SU-DHL-6 (cell line): Measurements from ENCODE around the gene SDCCAG8.

ENCODE experiments used
- H2AFZ ChIP-seq: fragments of 200-600 bp; sonication (generic); 2 replicates; pipeline ENCODE4 v1.6.1; 2014; ENCODE audit warnings: low read depth, mild to moderate bottlenecking, moderate library complexity, mixed read lengths, antibody characterized with exemption, low read length; ENCODE audit not compliant: severe bottlenecking
- H3F3A ChIP-seq: fragments of 200-600 bp; shearing (Covaris generic); 2 replicates; pipeline ENCODE4 v1.6.0; 2016; ENCODE audit warnings: antibody characterized with exemption, mild to moderate bottlenecking; ENCODE audit not compliant: insufficient read depth
- H3K27ac ChIP-seq: fragments of 200-600 bp; sonication (generic); 2 replicates; pipeline ENCODE4 v1.5.1; 2016; ENCODE audit warnings: low read depth, mild to moderate bottlenecking, low read length, moderate library complexity, mixed read lengths
- H3K27me3 ChIP-seq: fragments of 200-600 bp; sonication (generic), shearing (Covaris generic); 2 replicates; pipeline ENCODE4 v1.6.0; 2014; ENCODE audit warnings: mild to moderate bottlenecking, low read length
- H3K36me3 ChIP-seq: fragments of 200-600 bp; sonication (generic); 2 replicates; pipeline ENCODE4 v1.6.1; 2014; ENCODE audit warnings: mild to moderate bottlenecking, low read length, mixed read lengths
- H3K4me2 ChIP-seq: fragments of 300-600, 200-600 bp; shearing (Covaris generic), sonication (generic); 2 replicates; pipeline ENCODE4 v1.6.0; 2014; ENCODE audit warnings: low read length, low read depth, mild to moderate bottlenecking; ENCODE audit not compliant: poor library complexity, severe bottlenecking
- H3K4me3 ChIP-seq: fragments of 200-600 bp; sonication (generic); 2 replicates; pipeline ENCODE4 v1.5.1; 2014; ENCODE audit warnings: antibody characterized with exemption, low read length, mild to moderate bottlenecking, mixed read lengths; ENCODE audit not compliant: insufficient read depth, poor library complexity, severe bottlenecking
- H3K79me2 ChIP-seq: fragments of 200-600 bp; sonication (generic); 2 replicates; pipeline ENCODE4 v1.6.1; 2014; ENCODE audit warnings: mild to moderate bottlenecking, low read length, moderate library complexity; ENCODE audit not compliant: insufficient read depth
- H3K9ac ChIP-seq: fragments of 200-600 bp; sonication (generic); 2 replicates; pipeline ENCODE4 v1.7.0; 2014; ENCODE audit warnings: mild to moderate bottlenecking, low read length
- H3K9me2 ChIP-seq: fragments of 200-600 bp; sonication (generic); replicated peaks from 2 replicates; pipeline ENCODE4 v1.6.1; 2014; ENCODE audit warnings: low read length; ENCODE audit not compliant: insufficient read depth
- H3K9me3 ChIP-seq: fragments of 200-600 bp; sonication (generic); 2 replicates; pipeline ENCODE4 v1.6.1; 2014; ENCODE audit warnings: low read length, mixed read lengths; ENCODE audit not compliant: insufficient read depth
- H4K20me1 ChIP-seq: fragments of 200-600 bp; sonication (generic); 2 replicates; pipeline ENCODE4 v1.6.1; 2014; ENCODE audit warnings: low read depth, mild to moderate bottlenecking, antibody characterized with exemption, low read length, moderate library complexity, mixed read lengths
- CTCF ChIP-seq: fragments of 200-600 bp; sonication (generic); IDR thresholded peaks from one replicate; pipeline ENCODE4 v1.5.1; 2017; ENCODE audit warnings: antibody characterized with exemption, mild to moderate bottlenecking, low read length, moderate library complexity; ENCODE audit not compliant: insufficient read depth, poor library complexity, severe bottlenecking
- EZH2phosphoT487 ChIP-seq: fragments of 200-600 bp; sonication (generic), shearing (Covaris generic); conservative IDR thresholded peaks from 2 replicates; pipeline ENCODE4 v1.6.1; 2018; ENCODE audit warnings: mild to moderate bottlenecking, antibody characterized with exemption, low read length, moderate library complexity, mixed read lengths

The SDCCAG8 gene

GRCh38 chr1:243455760-243456651 lies 200.2 kb downstream of the SDCCAG8 start:
- no peaks in the 10 kb centered on the region for H3K79me2 ChIP-seq
- no peak overlapping the region for H2AFZ ChIP-seq
- no peaks in the 10 kb centered on the region for H3F3A ChIP-seq
- no peak overlapping the region for H3K27ac ChIP-seq
- no peaks in the 10 kb centered on the region for H3K9me2 ChIP-seq
- no peak overlapping the region for H3K9ac ChIP-seq
- no peaks in the 10 kb centered on the region for H3K36me3 ChIP-seq
- H3K9me3 ChIP-seq: no peaks in the 10 kb centered on the region
- no peak overlapping the region for H3K4me3 ChIP-seq
- TF ChIP-seq CTCF (no peak), EZH2phosphoT487 (no peak)
- no peaks in the 10 kb centered on the region for H3K27me3 ChIP-seq
- no peaks in the 10 kb centered on the region for H4K20me1 ChIP-seq
- no peak overlapping the region for H3K4me2 ChIP-seq

- no peak overlapping the region for H3K4me3 ChIP-seq
- no peak overlapping the region for H2AFZ ChIP-seq
- H3F3A ChIP-seq: no peaks in the 10 kb centered on the region
- no peaks in the 10 kb centered on the region for H3K9me2 ChIP-seq
- no peak overlapping the region for H3K9ac ChIP-seq
- H3K27ac ChIP-seq: no peak overlapping the region
- no peaks in the 10 kb centered on the region for H3K36me3 ChIP-seq
- no peaks in the 10 kb centered on the region for H3K9me3 ChIP-seq
- no peaks in the 10 kb centered on the region for H4K20me1 ChIP-seq
- H3K4me2 ChIP-seq: no peak overlapping the region
- H3K27me3 ChIP-seq: no peaks in the 10 kb centered on the region
- no peaks in the 10 kb centered on the region for H3K79me2 ChIP-seq
- TF ChIP-seq CTCF (no peak), EZH2phosphoT487 (no peak)
Observed at GRCh38 chr1:243457363-243457982, 201.6 kb downstream of the SDCCAG8 start.

DNA sequence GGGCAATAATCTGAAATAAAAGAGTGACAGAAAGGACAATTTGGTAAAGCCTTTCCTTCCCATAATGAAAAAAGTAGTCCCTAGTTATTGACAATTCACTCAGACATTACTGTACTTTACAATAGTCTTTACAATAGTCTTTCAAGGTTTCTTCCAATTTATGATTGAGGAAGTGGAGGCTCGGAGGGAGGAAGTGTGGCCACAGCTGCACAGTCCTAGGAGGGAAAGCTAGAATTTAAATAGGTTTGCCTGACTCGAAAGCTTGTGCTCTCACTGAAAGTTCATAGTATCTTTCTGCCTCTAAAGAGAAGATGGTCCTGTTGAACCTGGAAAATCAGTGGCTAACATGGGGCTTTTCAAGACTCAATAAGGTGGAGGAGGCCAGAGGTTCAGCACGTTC lies 203.2 kb downstream of the SDCCAG8 start:
- no peaks in the 10 kb centered on the region for H3K79me2 ChIP-seq
- no peaks in the 10 kb centered on the region for H3K9me2 ChIP-seq
- H3K4me2 ChIP-seq: no peak overlapping the region
- no peaks in the 10 kb centered on the region for H4K20me1 ChIP-seq
- TF ChIP-seq EZH2phosphoT487 (no peak), CTCF (no peak)
- no peak overlapping the region for H3K27ac ChIP-seq
- H3K9me3 ChIP-seq: no peaks in the 10 kb centered on the region
- H3K4me3 ChIP-seq: no peak overlapping the region
- H3F3A ChIP-seq: no peaks in the 10 kb centered on the region
- H3K27me3 ChIP-seq: no peaks in the 10 kb centered on the region
- no peak overlapping the region for H2AFZ ChIP-seq
- no peak overlapping the region for H3K9ac ChIP-seq
- H3K36me3 ChIP-seq: no peaks in the 10 kb centered on the region
